Measurements from ENCODE around the gene INS.
"Not testable (repeated sequence)": the region's sequence is repeated elsewhere in the genome, so short reads cannot be mapped to it uniquely, and the experiment has no call there.

The INS gene

DNA sequence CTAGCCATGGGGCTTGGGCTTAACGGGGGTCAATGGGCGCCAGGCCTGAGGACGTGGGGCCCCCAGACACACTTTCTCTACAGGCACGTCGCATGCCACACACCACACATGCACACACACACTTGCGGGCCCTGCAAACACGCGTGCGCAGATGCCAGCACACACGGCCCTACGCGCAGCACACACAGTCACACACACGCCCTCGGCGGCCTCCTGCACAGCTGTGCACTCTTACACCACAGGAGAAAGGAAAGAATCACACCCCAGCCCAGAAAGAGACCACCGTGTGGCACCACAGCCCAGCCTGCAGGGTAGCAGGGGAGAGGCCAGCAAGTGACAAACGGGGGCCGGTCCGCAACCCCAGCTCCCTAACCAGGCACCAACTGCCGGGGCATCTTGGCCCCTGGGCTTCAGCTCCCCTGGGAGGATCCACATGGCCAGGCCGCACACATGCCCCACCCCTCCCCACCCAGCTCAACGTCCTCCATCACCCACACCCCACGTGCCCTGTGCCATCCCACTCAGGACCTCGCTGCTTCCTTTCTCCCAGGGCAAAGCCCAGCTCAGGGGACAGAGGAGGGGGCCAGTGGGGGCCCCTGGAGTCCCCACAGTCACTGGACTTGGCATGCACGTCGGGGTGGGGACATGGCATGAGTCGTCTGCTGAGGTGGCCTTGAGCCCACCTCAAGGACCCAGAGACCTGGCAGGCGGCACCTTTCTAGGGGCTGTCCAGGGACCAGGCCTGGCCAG, 36.9 kb upstream of the INS start:
- no peak for DNase-seq (ENCODE audit: low read depth)
- H3K4me3 ChIP-seq (ENCODE audit: low read depth, low read length), result no peak overlapping the region
- TF ChIP-seq, protein P1, sequence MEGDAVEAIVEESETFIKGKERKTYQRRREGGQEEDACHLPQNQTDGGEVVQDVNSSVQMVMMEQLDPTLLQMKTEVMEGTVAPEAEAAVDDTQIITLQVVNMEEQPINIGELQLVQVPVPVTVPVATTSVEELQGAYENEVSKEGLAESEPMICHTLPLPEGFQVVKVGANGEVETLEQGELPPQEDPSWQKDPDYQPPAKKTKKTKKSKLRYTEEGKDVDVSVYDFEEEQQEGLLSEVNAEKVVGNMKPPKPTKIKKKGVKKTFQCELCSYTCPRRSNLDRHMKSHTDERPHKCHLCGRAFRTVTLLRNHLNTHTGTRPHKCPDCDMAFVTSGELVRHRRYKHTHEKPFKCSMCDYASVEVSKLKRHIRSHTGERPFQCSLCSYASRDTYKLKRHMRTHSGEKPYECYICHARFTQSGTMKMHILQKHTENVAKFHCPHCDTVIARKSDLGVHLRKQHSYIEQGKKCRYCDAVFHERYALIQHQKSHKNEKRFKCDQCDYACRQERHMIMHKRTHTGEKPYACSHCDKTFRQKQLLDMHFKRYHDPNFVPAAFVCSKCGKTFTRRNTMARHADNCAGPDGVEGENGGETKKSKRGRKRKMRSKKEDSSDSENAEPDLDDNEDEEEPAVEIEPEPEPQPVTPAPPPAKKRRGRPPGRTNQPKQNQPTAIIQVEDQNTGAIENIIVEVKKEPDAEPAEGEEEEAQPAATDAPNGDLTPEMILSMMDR (conservative IDR thresholded peaks at IDR 0.05; ENCODE audit: low read depth, low read length), result no peak

DNA sequence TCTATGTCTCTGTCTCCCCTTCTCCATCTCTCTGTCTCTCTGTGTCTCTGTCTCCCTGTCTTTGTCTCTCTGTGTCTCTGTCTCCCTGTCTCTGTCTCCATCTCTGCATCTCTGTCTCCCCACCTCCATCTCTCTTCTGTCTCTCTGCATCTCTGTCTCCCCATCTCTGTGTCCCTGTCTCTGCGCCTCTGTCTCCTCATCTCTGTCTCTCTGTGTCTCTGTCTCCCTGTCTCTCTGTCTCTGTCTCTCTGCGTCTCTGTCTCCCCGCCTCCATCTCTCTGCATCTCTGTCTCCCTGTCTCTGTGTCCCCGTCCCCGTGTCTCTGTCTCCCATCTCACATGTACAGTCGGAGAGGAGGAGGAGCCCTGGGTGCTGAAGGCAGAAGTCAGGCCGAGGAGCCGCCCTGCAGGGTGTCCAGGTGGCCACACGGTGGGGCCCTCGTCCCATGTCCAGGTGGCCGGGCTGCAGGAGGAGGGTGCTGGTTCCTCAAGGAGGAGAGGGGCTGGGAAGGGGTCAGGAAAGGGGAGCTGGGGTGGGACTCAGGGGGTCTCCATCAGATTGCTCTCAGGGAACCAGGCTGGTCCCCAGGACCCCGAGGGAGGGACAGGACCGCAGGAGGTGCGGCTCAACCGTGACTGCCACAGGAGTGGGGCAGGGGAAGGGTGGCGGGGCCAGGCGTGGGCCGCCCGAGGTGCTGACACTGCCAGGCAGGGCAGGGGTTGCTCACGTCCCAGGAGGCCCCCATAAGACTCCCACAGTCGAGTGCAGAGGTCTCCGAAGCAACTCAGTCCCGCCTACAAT, 36.2 kb upstream of the INS start:
- DNase-seq (ENCODE audit: low read depth), result peak; percentile 78
- TF ChIP-seq, protein P1 (conservative IDR thresholded peaks at IDR 0.05; ENCODE audit: low read depth, low read length), result peak; percentile 88
- H3K4me3 ChIP-seq (ENCODE audit: low read depth, low read length), result no peak overlapping the region

DNA sequence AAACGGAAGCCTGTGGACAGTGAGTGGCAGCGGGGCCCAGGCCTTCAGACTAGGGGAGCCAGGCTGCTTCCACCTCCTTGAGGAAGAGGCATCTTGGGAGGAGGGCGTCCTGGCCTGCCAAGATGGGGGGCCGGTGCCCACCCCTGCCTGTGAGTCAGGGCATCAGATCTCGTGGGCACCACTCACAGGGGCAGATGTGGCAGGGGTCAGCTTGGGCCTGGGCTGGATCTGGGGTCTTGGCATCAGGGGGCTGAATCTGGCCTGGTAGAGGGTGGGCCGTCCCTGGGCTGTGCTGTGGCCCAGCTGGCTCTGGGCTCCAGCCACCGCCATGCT, 34.7 kb upstream of the INS start:
- no peak overlapping the region for H3K4me3 ChIP-seq (ENCODE audit: low read depth, low read length)
- TF ChIP-seq, protein P1 (conservative IDR thresholded peaks at IDR 0.05; ENCODE audit: low read depth, low read length), result no peak
- no peak for DNase-seq (ENCODE audit: low read depth)

GRCh38 chr11:2194877-2195755, 34.1 kb upstream of the INS start:
- no peak overlapping the region for H3K4me3 ChIP-seq (ENCODE audit: low read depth, low read length)
- DNase-seq (ENCODE audit: low read depth), result peak; percentile 34
- TF ChIP-seq, protein P1 (conservative IDR thresholded peaks at IDR 0.05; ENCODE audit: low read depth, low read length), result peak; percentile 85

DNA sequence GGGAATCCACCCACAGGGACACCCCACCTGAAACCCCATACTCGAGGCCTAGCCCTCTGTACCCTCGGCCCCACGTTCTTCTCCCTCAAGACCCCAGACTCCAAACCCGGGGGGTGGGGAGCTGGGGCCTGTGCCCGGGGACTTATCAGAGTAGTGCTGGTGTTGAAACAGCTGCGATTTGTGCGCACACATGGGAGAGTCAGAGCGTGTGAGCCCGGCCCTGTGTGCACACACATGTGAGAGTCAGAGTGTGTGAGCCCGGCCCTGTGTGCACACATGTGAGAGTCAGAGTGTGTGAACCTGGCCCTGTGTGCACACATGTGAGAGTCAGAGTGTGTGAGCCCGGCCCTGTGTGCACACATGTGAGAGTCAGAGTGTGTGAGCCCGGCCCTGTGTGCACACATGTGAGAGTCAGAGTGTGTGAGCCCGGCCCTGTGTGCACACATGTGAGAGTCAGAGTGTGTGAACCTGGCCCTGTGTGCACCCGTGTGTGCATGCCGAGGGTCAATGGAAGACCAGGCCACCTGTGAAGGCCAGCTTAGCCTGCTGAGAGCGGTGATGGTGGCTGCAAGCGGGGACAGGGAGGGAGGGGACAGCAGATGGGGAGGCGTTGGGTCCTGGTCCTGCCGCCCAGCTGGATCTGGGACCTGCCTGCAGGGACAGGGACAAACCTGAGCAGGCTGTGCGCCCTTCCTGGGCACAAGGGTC, 33.0 kb upstream of the INS start:
- not testable (repeated sequence) for H3K4me3 ChIP-seq (ENCODE audit: low read depth, low read length); DNase-seq (ENCODE audit: low read depth)

GRCh38 chr11:2193099-2193887, 32.3 kb upstream of the INS start:
- DNase-seq (ENCODE audit: low read depth), result no peak
- TF ChIP-seq, protein P1 (conservative IDR thresholded peaks at IDR 0.05; ENCODE audit: low read depth, low read length), result no peak
- H3K4me3 ChIP-seq (ENCODE audit: low read depth, low read length), result no peak overlapping the region

All from choroid plexus epithelial cell (primary cell).